ENCODE measurements around the gene TMEM121.
"Not testable (repeated sequence)": the region's sequence is repeated elsewhere in the genome, so short reads cannot be mapped to it uniquely, and the experiment has no call there.

Gene TMEM121

GRCh38 chr14:105570482-105570881 is 44.1 kb downstream of the TMEM121 start:
- no peak for DNase-seq (ENCODE audit: low read depth, low spot score)

GRCh38 chr14:105571181-105571951 is 45.0 kb downstream of the TMEM121 start:
- DNase-seq (ENCODE audit: low read depth, low spot score) = not testable (repeated sequence)

GRCh38 chr14:105572063-105572462 is 45.7 kb downstream of the TMEM121 start:
- not testable (repeated sequence) for DNase-seq (ENCODE audit: low read depth, low spot score)

- DNase-seq (ENCODE audit: low read depth, low spot score) = not testable (repeated sequence)
Observed at GRCh38 chr14:105573841-105574240, 47.5 kb downstream of the TMEM121 start.

- not testable (repeated sequence) for DNase-seq (ENCODE audit: low read depth, low spot score)
Observed at GRCh38 chr14:105574411-105574810, 48.0 kb downstream of the TMEM121 start.

GRCh38 chr14:105575016-105575700 is 48.8 kb downstream of the TMEM121 start:
- DNase-seq (ENCODE audit: low read depth, low spot score) = not testable (repeated sequence)

GRCh38 chr14:105576525-105577088 is 50.2 kb downstream of the TMEM121 start:
- no peak for DNase-seq (ENCODE audit: low read depth, low spot score)

- DNase-seq (ENCODE audit: low read depth, low spot score) = no peak
Observed at GRCh38 chr14:105577314-105577861, 51.0 kb downstream of the TMEM121 start.

- no peak for DNase-seq (ENCODE audit: low read depth, low spot score)
Observed at GRCh38 chr14:105578070-105578469, 51.7 kb downstream of the TMEM121 start.

GRCh38 chr14:105579221-105579620 is 52.8 kb downstream of the TMEM121 start:
- DNase-seq (ENCODE audit: low read depth, low spot score) = not testable (repeated sequence)

All from smooth muscle cell of the brain vasculature (primary cell).